Uterus (tissue), 2 donors: Measurements from ENCODE around the gene NECTIN2.
"Not testable (repeated sequence)": the region's sequence is repeated elsewhere in the genome, so short reads cannot be mapped to it uniquely, and the experiment has no call there.

Experiments
- CTCF ChIP-seq, 4 experiments: fragments of 200-600 bp in 2 of 4; fragments of 450-650 bp in 2 of 4; sonication (generic) in 2 of 4; IDR thresholded peaks; one replicate each; pipeline ENCODE4 v1.5.1; 2016 to 2019; ENCODE audit warnings: antibody characterized with exemption in 4 of 4, mild to moderate bottlenecking in 2 of 4, moderate library complexity in 1 of 4
- POLR2A ChIP-seq, 2 donors: fragments of 450-650 bp; IDR thresholded peaks; one replicate each; pipeline ENCODE4 v1.6.1; 2016; ENCODE audit warnings: antibody characterized with exemption in 2 of 2, mild to moderate bottlenecking in 1 of 2, moderate library complexity in 1 of 2

- TF ChIP-seq CTCF, POLR2A (IDR thresholded peaks at IDR 0.05): not testable (repeated sequence)
Measured at GRCh38 chr19:44861576-44861975, 15.5 kb downstream of the NECTIN2 start.
